ENCODE measurements around the gene UBIAD1.

- no peak for TF ChIP-seq MXI1 (IDR thresholded peaks at IDR 0.05; ENCODE audit: borderline replicate concordance, low read depth, low read length)
- no peak for TF ChIP-seq ZNF12 (CRISPR knock-in tag; IDR thresholded peaks at IDR 0.05)
- no peak for TF ChIP-seq MEF2D (CRISPR knock-in tag; IDR thresholded peaks at IDR 0.05)
- TF ChIP-seq ELK4 (CRISPR knock-in tag; IDR thresholded peaks at IDR 0.05; ENCODE audit: borderline replicate concordance) = no peak
- TF ChIP-seq CTCF (CRISPR knock-in tag; IDR thresholded peaks at IDR 0.05) = no peak
Observed at GRCh38 chr1:11324567-11325165, 51.7 kb downstream of the UBIAD1 start.

Measured in HepG2 (cell line).